ENCODE results near the gene GSTO2.

The GSTO2 gene

GRCh38 chr10:104268405-104268712 is 625 bp upstream of the GSTO2 start:
- Histone ChIP-seq H3K4me3 (ENCODE audit: low read depth, low read length) (peak overlapping the region; percentile 90), H3K9me3 (ENCODE audit: severe bottlenecking) (no peaks in the 10 kb centered on the region), H3K27me3 (ENCODE audit: insufficient read depth, low read depth, severe bottlenecking) (no peaks in the 10 kb centered on the region), H3K27ac (peak overlapping the region; percentile 83), H3K36me3 (peaks cover 34% of the 10 kb centered on the region)
- DNase-seq, result no peak
- TF ChIP-seq CTCF (IDR thresholded peaks at IDR 0.05; ENCODE audit: low read depth, low read length), result no peak

- DNase-seq, result no peak
- no peak for TF ChIP-seq CTCF (IDR thresholded peaks at IDR 0.05; ENCODE audit: low read depth, low read length)
- no peak overlapping the region for H3K4me3 ChIP-seq (ENCODE audit: low read depth, low read length)
- no peaks in the 10 kb centered on the region for H3K27me3 ChIP-seq (ENCODE audit: insufficient read depth, low read depth, severe bottlenecking)
- H3K9me3 ChIP-seq (ENCODE audit: severe bottlenecking), result no peaks in the 10 kb centered on the region
- H3K36me3 ChIP-seq, result peaks cover 5% of the 10 kb centered on the region
- no peak overlapping the region for H3K27ac ChIP-seq
These were observed 4.3 kb downstream of the GSTO2 start for GRCh38 chr10:104273286-104273685.

- no peak for DNase-seq
- Histone ChIP-seq H3K9me3 (ENCODE audit: severe bottlenecking) (no peaks in the 10 kb centered on the region), H3K27ac (no peak overlapping the region), H3K4me3 (ENCODE audit: low read depth, low read length) (no peak overlapping the region), H3K36me3 (no peaks in the 10 kb centered on the region), H3K27me3 (ENCODE audit: insufficient read depth, low read depth, severe bottlenecking) (no peaks in the 10 kb centered on the region)
- TF ChIP-seq CTCF (IDR thresholded peaks at IDR 0.05; ENCODE audit: low read depth, low read length), result no peak
These were observed 5.1 kb downstream of the GSTO2 start for GRCh38 chr10:104273899-104274575.

- H3K36me3 ChIP-seq, result no peaks in the 10 kb centered on the region
- no peak for DNase-seq
- H3K4me3 ChIP-seq (ENCODE audit: low read depth, low read length), result no peak overlapping the region
- TF ChIP-seq CTCF (IDR thresholded peaks at IDR 0.05; ENCODE audit: low read depth, low read length), result peak; percentile 71
- H3K27ac ChIP-seq, result no peak overlapping the region
- no peaks in the 10 kb centered on the region for H3K9me3 ChIP-seq (ENCODE audit: severe bottlenecking)
- no peaks in the 10 kb centered on the region for H3K27me3 ChIP-seq (ENCODE audit: insufficient read depth, low read depth, severe bottlenecking)
These were observed 6.1 kb downstream of the GSTO2 start for GRCh38 chr10:104274762-104275721.

- H3K9me3 ChIP-seq (ENCODE audit: severe bottlenecking), result no peaks in the 10 kb centered on the region
- DNase-seq, result no peak
- H3K27me3 ChIP-seq (ENCODE audit: insufficient read depth, low read depth, severe bottlenecking), result no peaks in the 10 kb centered on the region
- H3K36me3 ChIP-seq, result no peaks in the 10 kb centered on the region
- no peak overlapping the region for H3K4me3 ChIP-seq (ENCODE audit: low read depth, low read length)
- no peak for TF ChIP-seq CTCF (IDR thresholded peaks at IDR 0.05; ENCODE audit: low read depth, low read length)
- H3K27ac ChIP-seq, result no peak overlapping the region
These were observed 7.2 kb downstream of the GSTO2 start for GRCh38 chr10:104276192-104276591.

All from WERI-Rb-1 (cell line).